WTC11 (cell line): ENCODE measurements around the gene SERPIND1.

Experiments used
- CTCF ChIP-seq: fragments of 200-600 bp; IDR thresholded peaks from 2 replicates; pipeline ENCODE4 v1.8.0; 2022; ENCODE audit warnings: antibody characterized with exemption
- E2F5 ChIP-seq: sonication (generic); formaldehyde crosslinking; IDR thresholded peaks from 2 replicates; pipeline ENCODE4 v1.8.1; 2022; ENCODE audit warnings: mild to moderate bottlenecking, moderate library complexity, missing genetic modification reagents
- RORB ChIP-seq: fragments of 250-450 bp; sonication (Bioruptor Pico); IDR thresholded peaks from 2 replicates; pipeline ENCODE4 v1.9.0; 2021; ENCODE audit warnings: mild to moderate bottlenecking
- SP1 ChIP-seq: sonication (generic); formaldehyde crosslinking; conservative IDR thresholded peaks from 2 replicates; pipeline ENCODE4 v1.8.1; 2022; ENCODE audit warnings: missing genetic modification reagents
- ZNF416 ChIP-seq: fragments of 250-450 bp; sonication (Bioruptor Pico); IDR thresholded peaks from 2 replicates; pipeline ENCODE4 v1.9.0; 2021; ENCODE audit warnings: mild to moderate bottlenecking, inconsistent platforms

DNA sequence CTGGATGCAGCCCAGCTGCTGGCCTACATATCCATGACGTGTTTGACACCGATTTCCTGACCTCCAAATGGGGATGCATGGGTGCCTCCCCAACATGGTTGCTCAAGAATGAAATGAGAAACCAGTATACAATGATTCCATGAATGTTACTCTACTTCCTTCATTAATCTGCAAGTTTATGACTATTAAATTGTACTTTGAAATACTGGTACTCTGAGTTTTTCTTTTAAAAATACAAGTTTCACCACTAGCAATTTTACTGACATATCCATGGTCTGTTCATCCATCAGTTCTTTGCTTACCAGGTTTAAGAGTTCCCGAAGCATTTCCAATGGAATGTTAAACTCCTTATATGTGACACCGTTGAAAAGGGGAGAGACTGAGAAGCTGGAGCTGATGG lies 39.1 kb downstream of the SERPIND1 start:
- TF ChIP-seq SP1 (CRISPR knock-in tag) (no peak), ZNF416 (CRISPR knock-in tag) (no peak), E2F5 (no peak), RORB (CRISPR knock-in tag) (no peak), CTCF (no peak)
